Measurements from ENCODE around the gene SV2B. TPM values are rescaled to one million over a fixed set of nuclear protein-coding genes. Genes with fewer than 3 reads are reported as not detected.

Gene SV2B
- polyA plus RNA-seq, 1 donor (not counting 4 experiments of a cell fraction or from before 2014, with no cell fraction given): 0.04 TPM

- Histone ChIP-seq H3K9me3 (ENCODE audit: control insufficient read depth, low read depth, low read length) (no peaks in the 10 kb centered on the region), H3K4me2 (ENCODE audit: control insufficient read depth, extremely low read depth, insufficient read depth, low read depth, low read length) (no peak overlapping the region), H3K79me2 (ENCODE audit: control insufficient read depth, insufficient read depth, low read length) (no peaks in the 10 kb centered on the region), H3K27ac (ENCODE audit: control insufficient read depth, insufficient read depth, low read length) (no peak overlapping the region), H3K4me1 (ENCODE audit: control insufficient read depth, extremely low read depth, insufficient read depth, low read length) (peaks cover 3% of the 10 kb centered on the region), H4K20me1 (ENCODE audit: control insufficient read depth, extremely low read depth, insufficient read depth, low read length) (no peaks in the 10 kb centered on the region), H2AFZ (ENCODE audit: control insufficient read depth, low read length) (no peak overlapping the region), H3K36me3 (ENCODE audit: control insufficient read depth in 2 of 2, extremely low read depth in 1 of 2, insufficient read depth in 2 of 2, low read length in 2 of 2) (no peaks in the 10 kb centered on the region), H3K9me1 (ENCODE audit: control insufficient read depth, extremely low read depth, insufficient read depth, low read length) (no peaks in the 10 kb centered on the region), H3K9ac (ENCODE audit: control insufficient read depth, extremely low read depth, insufficient read depth, low read length) (no peak overlapping the region), H3K27me3 (ENCODE audit: control insufficient read depth, extremely low read depth, insufficient read depth, low read length) (no peaks in the 10 kb centered on the region), H3K4me3 (ENCODE audit: control insufficient read depth in 2 of 3, extremely low read depth in 1 of 3, insufficient read depth in 2 of 3, low read depth in 1 of 3, low read length in 3 of 3) (no peak overlapping the region)
- dilution Hi-C loops (cut with MboI; ENCODE audit: extremely low pct_ligation_motif_present, low sequenced_read_pairs): loop anchor here (25.0 kb wide), 1 partner anchor 191 kb away; no protein-coding TSS in a partner anchor
- no peak for TF ChIP-seq EZH2 (IDR thresholded peaks at IDR 0.05; ENCODE audit: low read length)
- no peak for TF ChIP-seq CTCF (optimal IDR thresholded peaks at IDR 0.05 in 1 of 3, IDR thresholded peaks at IDR 0.05 in 1 of 3, conservative IDR thresholded peaks at IDR 0.05 in 1 of 3; ENCODE audit: extremely low read depth in 1 of 3, insufficient read depth in 2 of 3, low read length in 3 of 3)
- no peak for FAIRE-seq
- DNase-seq (ENCODE audit: low read depth, low spot score): no peak
These were observed 29.2 kb upstream of the SV2B start for GRCh38 chr15:91070872-91071271.

DNA sequence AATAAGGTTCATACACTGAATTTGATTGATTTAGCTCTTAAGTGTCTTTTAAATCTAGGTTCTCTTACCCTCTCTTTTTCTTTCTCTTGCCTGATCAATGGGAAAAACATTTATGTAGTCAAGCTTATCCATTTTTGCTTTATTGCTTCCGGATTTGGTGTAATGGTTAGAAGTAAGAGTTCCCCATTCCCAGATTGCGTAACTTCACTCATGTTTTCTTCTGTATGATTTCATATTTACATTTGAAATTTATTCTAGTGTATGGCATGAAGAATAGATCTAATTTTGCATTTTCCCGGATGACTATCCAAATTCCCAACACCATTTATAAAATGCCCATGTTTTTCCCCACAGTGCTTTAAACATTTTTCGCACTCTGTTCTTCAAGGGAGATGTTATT is 27.9 kb upstream of the SV2B start:
- FAIRE-seq (no peak), DNase-seq (ENCODE audit: low read depth, low spot score) (no peak)
- Histone ChIP-seq H3K4me2 (ENCODE audit: control insufficient read depth, extremely low read depth, insufficient read depth, low read depth, low read length) (no peak overlapping the region), H3K27me3 (ENCODE audit: control insufficient read depth, extremely low read depth, insufficient read depth, low read length) (no peaks in the 10 kb centered on the region), H3K79me2 (ENCODE audit: control insufficient read depth, insufficient read depth, low read length) (no peaks in the 10 kb centered on the region), H3K4me3 (ENCODE audit: control insufficient read depth in 2 of 3, extremely low read depth in 1 of 3, insufficient read depth in 2 of 3, low read depth in 1 of 3, low read length in 3 of 3) (no peak overlapping the region), H3K9me3 (ENCODE audit: control insufficient read depth, low read depth, low read length) (no peaks in the 10 kb centered on the region), H3K27ac (ENCODE audit: control insufficient read depth, insufficient read depth, low read length) (no peak overlapping the region), H4K20me1 (ENCODE audit: control insufficient read depth, extremely low read depth, insufficient read depth, low read length) (no peaks in the 10 kb centered on the region), H3K36me3 (ENCODE audit: control insufficient read depth in 2 of 2, extremely low read depth in 1 of 2, insufficient read depth in 2 of 2, low read length in 2 of 2) (no peaks in the 10 kb centered on the region), H3K9ac (ENCODE audit: control insufficient read depth, extremely low read depth, insufficient read depth, low read length) (no peak overlapping the region), H3K9me1 (ENCODE audit: control insufficient read depth, extremely low read depth, insufficient read depth, low read length) (no peaks in the 10 kb centered on the region), H3K4me1 (ENCODE audit: control insufficient read depth, extremely low read depth, insufficient read depth, low read length) (no peaks in the 10 kb centered on the region), H2AFZ (ENCODE audit: control insufficient read depth, low read length) (no peak overlapping the region)
- TF ChIP-seq EZH2 (IDR thresholded peaks at IDR 0.05; ENCODE audit: low read length) (no peak), CTCF (optimal IDR thresholded peaks at IDR 0.05 in 1 of 3, IDR thresholded peaks at IDR 0.05 in 1 of 3, conservative IDR thresholded peaks at IDR 0.05 in 1 of 3; ENCODE audit: extremely low read depth in 1 of 3, insufficient read depth in 2 of 3, low read length in 3 of 3) (no peak)
- dilution Hi-C loops (cut with MboI; ENCODE audit: extremely low pct_ligation_motif_present, low sequenced_read_pairs): loop anchor here (25.0 kb wide), 1 partner anchor 190 kb away; no protein-coding TSS in a partner anchor
